ENCODE data around the gene RGS13.
A peak's percentile ranks its signal among the peaks of the same experiment; 100 is the strongest.

The RGS13 gene

GRCh38 chr1:192626366-192627179 lies 9.4 kb upstream of the RGS13 start:
- H3F3A ChIP-seq (ENCODE audit: low read depth): 0 out of 2 replicates have a peak, but pooled peaks cover 3% of the 10 kb centered on the region
- TF ChIP-seq CTCF (conservative IDR thresholded peaks at IDR 0.05; ENCODE audit: low read length) (no peak), EZH2phosphoT487 (IDR thresholded peaks at IDR 0.05; ENCODE audit: borderline replicate concordance) (no peak)
- H3K9me2 ChIP-seq (replicated peaks; ENCODE audit: low read depth, low read length): no peaks in the 10 kb centered on the region
- peaks cover 33% of the 10 kb centered on the region for H3K4me1 ChIP-seq (ENCODE audit: insufficient read depth, low read length, poor library complexity, severe bottlenecking)
- no peaks in the 10 kb centered on the region for H3K36me3 ChIP-seq (ENCODE audit: insufficient read depth, low read length)
- no peaks in the 10 kb centered on the region for H3K9me3 ChIP-seq (ENCODE audit: insufficient read depth, low read depth, low read length)
- H4K20me1 ChIP-seq (ENCODE audit: insufficient read depth, low read length, poor library complexity, severe bottlenecking): no peaks in the 10 kb centered on the region
- H3K27me3 ChIP-seq (ENCODE audit: insufficient read depth, low read length, poor library complexity, severe bottlenecking): no peaks in the 10 kb centered on the region
- H3K79me2 ChIP-seq (ENCODE audit: insufficient read depth, low read length): no peaks in the 10 kb centered on the region
- H3K9ac ChIP-seq (ENCODE audit: low read depth, low read length, poor library complexity, severe bottlenecking): peak overlapping the region; percentile 51
- H2AFZ ChIP-seq (ENCODE audit: low read length): no peak overlapping the region
- peak overlapping the region; percentile 18 for H3K4me3 ChIP-seq (ENCODE audit: low read length, poor library complexity, severe bottlenecking)
- H3K4me2 ChIP-seq (ENCODE audit: low read depth, low read length, poor library complexity, severe bottlenecking): peak overlapping the region; percentile 56

- H3F3A ChIP-seq (ENCODE audit: low read depth): 0 out of 2 replicates have a peak, but pooled peaks cover 3% of the 10 kb centered on the region
Measured at GRCh38 chr1:192627901-192628300, 8.0 kb upstream of the RGS13 start.

GRCh38 chr1:192628396-192629057 lies 7.4 kb upstream of the RGS13 start:
- Histone ChIP-seq H3K9me3 (ENCODE audit: insufficient read depth, low read depth, low read length) (no peaks in the 10 kb centered on the region), H3K27me3 (ENCODE audit: insufficient read depth, low read length, poor library complexity, severe bottlenecking) (no peaks in the 10 kb centered on the region), H3K4me2 (ENCODE audit: low read depth, low read length, poor library complexity, severe bottlenecking) (no peak overlapping the region), H4K20me1 (ENCODE audit: insufficient read depth, low read length, poor library complexity, severe bottlenecking) (no peaks in the 10 kb centered on the region), H3K79me2 (ENCODE audit: insufficient read depth, low read length) (no peaks in the 10 kb centered on the region), H3K9me2 (replicated peaks; ENCODE audit: low read depth, low read length) (no peaks in the 10 kb centered on the region), H3K9ac (ENCODE audit: low read depth, low read length, poor library complexity, severe bottlenecking) (no peak overlapping the region), H3K4me1 (ENCODE audit: insufficient read depth, low read length, poor library complexity, severe bottlenecking) (peaks cover 33% of the 10 kb centered on the region), H2AFZ (ENCODE audit: low read length) (no peak overlapping the region), H3F3A (ENCODE audit: low read depth) (0 out of 2 replicates have a peak, but pooled peaks cover 3% of the 10 kb centered on the region), H3K36me3 (ENCODE audit: insufficient read depth, low read length) (no peaks in the 10 kb centered on the region), H3K4me3 (ENCODE audit: low read length, poor library complexity, severe bottlenecking) (no peak overlapping the region)
- TF ChIP-seq EZH2phosphoT487 (IDR thresholded peaks at IDR 0.05; ENCODE audit: borderline replicate concordance) (no peak), CTCF (conservative IDR thresholded peaks at IDR 0.05; ENCODE audit: low read length) (no peak)

More at GRCh38 chr1:192627901-192628300, 8.0 kb upstream of the RGS13 start:
- no peak overlapping the region for H2AFZ ChIP-seq (ENCODE audit: low read length)
- H3K79me2 ChIP-seq (ENCODE audit: insufficient read depth, low read length): no peaks in the 10 kb centered on the region
- no peaks in the 10 kb centered on the region for H4K20me1 ChIP-seq (ENCODE audit: insufficient read depth, low read length, poor library complexity, severe bottlenecking)
- H3K9me3 ChIP-seq (ENCODE audit: insufficient read depth, low read depth, low read length): no peaks in the 10 kb centered on the region
- TF ChIP-seq CTCF (conservative IDR thresholded peaks at IDR 0.05; ENCODE audit: low read length) (no peak), EZH2phosphoT487 (IDR thresholded peaks at IDR 0.05; ENCODE audit: borderline replicate concordance) (no peak)
- no peak overlapping the region for H3K4me3 ChIP-seq (ENCODE audit: low read length, poor library complexity, severe bottlenecking)
- H3K4me2 ChIP-seq (ENCODE audit: low read depth, low read length, poor library complexity, severe bottlenecking): no peak overlapping the region
- H3K4me1 ChIP-seq (ENCODE audit: insufficient read depth, low read length, poor library complexity, severe bottlenecking): peaks cover 33% of the 10 kb centered on the region
- H3K27me3 ChIP-seq (ENCODE audit: insufficient read depth, low read length, poor library complexity, severe bottlenecking): no peaks in the 10 kb centered on the region
- no peak overlapping the region for H3K9ac ChIP-seq (ENCODE audit: low read depth, low read length, poor library complexity, severe bottlenecking)
- H3K9me2 ChIP-seq (replicated peaks; ENCODE audit: low read depth, low read length): no peaks in the 10 kb centered on the region
- no peaks in the 10 kb centered on the region for H3K36me3 ChIP-seq (ENCODE audit: insufficient read depth, low read length)
